GM19463 (cell line): Measurements from ENCODE around the gene ZMAT5.

Experiments
- ATAC-seq: cut with Tn5 transposase; IDR thresholded peaks from one replicate; pipeline ENCODE4 v1.9.1; 2021; ENCODE audit warnings: mild to moderate bottlenecking, moderate library complexity; ENCODE audit not compliant: unreplicated experiment

The ZMAT5 gene, protein sequence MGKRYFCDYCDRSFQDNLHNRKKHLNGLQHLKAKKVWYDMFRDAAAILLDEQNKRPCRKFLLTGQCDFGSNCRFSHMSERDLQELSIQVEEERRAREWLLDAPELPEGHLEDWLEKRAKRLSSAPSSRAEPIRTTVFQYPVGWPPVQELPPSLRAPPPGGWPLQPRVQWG

DNA sequence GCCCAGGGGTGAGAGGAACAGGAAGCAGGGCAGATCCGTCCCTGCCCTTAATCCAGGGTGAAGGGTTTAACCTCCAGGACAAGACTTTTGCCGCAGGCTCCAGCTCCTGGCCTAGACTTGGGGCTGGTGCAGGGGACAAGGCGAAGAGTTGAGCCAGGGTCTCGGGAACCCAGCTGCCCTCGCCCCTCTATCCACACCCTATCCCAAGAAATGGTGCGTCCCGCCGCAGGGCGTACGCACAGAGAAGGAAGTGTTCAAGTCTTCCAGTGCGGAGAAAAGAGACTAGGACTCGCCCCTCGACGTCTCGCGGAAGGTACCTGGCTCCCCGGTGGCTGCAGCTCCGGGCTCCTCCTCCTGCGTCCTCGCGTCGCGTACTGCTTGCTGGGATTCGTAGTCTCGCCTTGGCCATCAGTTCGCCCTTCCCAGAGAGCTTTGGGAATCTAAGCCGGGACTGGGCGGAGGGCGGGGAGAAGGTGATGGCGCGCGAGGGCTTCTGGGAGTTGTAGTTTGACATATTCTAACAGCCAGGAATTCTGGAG lies at the start of gene ZMAT5:
ZMAT5 (minus strand) TSS at position 376 of the 539 bp plus-strand sequence. CDS start 18,463 bp downstream, outside the sequence.
- peak; percentile 91 for ATAC-seq

DNA sequence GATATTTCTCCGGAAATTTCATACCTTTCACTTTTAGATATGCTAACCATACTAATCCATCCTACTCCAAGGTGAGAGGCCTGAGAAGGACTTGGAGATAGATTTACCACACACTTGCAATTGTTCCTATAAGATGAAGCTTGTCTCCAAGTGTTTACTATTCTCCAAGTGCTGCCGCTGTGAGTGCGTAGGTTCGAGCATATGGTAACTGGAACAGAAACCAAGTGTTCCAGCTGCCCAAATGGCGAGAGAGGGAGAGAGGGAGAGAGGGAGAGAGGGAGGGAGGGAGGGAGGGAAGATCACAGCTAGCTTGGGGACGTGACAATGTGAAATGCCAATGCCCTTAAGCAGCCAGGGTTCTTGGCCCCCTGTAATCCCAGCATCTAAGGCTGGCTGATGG lies 49.7 kb upstream of the ZMAT5 start:
- no peak for ATAC-seq

DNA sequence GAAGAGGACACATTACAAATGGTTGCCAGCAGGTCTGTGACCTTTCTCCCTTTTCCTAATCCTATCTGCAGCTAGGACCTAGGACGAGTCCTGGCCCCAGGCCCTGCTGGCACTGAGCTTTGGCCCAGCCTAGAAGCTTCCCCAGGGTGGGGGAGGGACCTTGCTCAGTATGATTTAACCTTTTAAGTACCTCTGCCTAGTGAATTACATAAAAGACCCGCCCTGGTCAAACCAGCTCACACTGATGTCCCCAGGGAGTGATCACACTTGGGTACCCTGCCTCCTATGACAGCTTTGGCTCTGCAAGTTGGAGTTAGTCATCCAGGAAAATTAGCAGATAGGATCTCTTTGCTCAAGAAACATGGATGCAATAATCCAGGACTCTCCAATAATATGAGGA lies 49.3 kb upstream of the ZMAT5 start:
- ATAC-seq, result no peak

DNA sequence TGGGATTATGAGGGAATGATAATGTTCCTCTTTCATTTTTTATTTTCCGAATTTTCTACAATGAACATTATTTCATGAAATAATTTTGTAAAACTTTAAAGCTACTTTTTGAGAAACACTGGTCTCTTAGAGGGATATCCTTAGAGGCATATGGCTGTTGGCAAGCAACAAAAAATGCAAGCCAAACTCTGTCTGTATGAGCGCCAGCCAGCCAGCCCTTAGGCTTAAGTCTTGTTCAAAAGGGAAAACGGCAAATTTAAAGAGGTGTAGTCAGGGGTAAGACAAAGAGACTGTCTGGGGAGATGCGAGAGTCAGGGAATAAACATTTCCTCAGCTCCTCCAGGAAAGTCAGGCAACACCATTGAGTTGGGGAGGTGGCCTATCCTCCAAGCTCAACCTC lies 48.8 kb upstream of the ZMAT5 start:
- no peak for ATAC-seq

DNA sequence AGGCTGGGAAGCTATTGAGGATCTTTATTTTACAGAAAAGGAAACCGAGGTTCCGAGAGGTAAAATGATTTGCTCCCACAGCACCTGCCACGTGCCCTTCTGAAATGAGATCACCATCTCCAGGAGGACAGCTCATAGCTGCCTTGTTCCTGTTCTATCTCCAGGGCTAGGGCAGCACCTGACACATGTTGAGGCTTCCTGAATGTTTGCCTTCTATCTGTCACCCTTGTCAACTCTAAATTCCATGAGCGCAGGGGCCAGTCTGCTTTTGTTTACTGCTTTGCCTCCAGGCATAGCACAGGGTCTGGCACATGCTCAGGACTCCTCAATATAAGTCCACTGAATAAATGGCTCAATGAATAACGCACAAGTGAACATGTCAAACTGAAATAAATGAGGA lies 47.2 kb upstream of the ZMAT5 start:
- no peak for ATAC-seq

DNA sequence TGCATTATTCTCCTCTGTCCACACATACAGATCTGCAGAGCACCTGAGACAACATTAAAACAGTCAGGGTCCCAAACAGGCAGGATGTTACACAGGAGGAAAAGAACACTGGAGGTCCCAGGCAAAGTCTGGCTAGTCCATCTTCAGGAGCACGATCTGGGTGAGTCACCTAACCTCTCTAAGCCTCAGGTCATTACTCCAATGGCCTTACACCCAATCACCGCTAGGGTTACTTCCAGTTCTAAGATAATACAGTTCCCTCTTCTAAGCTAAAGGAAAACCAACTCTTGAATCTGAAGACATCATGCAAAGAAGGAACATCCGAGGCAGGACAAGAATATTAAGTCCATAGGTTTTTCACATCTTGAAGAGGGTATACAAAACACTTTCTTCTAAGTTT lies 46.8 kb upstream of the ZMAT5 start:
- ATAC-seq, result no peak

DNA sequence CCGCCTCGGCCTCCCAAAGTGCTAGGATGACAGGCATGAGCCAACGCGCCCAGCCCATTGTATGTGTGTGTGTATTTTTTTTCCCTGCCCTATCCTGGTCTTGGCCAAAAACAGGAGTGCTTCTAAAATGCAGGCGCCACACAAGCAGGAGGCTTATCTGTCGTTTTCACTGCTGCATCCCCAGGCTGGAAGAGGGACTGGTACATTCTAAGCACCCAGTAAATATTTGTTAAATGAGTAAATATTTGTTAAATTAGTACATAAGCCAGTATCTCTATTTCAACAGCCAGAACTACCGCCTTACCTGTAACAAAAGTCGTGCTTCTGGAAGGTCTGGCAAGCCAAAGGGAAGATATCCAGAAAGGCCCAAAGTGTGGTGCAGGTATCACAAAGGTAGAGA lies 46.3 kb upstream of the ZMAT5 start:
- no peak for ATAC-seq

DNA sequence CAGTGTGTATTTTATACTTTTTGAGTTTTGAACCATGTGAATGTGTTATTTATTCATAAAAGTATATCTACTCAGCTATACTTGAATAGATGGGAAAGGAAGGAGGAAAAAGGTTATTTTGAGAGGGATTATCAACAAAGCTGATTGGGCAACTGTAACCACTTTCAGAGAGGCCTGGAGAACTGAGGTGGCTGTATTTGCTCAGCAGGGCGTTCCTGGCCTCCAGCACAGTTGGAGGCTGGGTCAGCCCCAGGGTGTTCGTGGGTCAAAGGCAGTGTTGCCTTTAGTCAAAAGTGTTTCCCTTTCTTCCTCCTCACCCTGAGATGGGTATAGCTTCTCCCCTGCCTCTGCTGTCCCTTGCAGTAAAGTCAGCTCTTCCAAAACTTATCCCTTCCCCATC lies 44.6 kb upstream of the ZMAT5 start:
- no peak for ATAC-seq

DNA sequence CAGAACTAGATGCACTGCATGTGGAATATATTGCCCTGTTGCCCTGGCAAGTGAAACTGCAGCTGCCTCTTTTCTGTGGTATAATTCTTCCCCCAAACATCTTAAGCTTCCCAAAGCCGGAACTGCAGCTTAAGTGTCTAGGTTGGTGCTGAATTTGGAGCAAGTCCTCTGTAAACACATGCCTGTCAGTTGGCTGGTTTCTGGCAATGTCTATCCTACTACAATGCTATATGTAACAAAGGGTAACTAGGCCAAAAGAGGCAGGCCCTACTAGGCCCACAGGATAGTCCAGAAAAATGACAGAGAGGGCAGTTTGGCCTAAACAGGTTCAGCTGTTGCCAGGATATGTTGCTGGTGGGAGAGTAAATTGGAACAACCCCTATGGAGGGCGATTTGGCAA lies 43.4 kb upstream of the ZMAT5 start:
- ATAC-seq, result no peak

DNA sequence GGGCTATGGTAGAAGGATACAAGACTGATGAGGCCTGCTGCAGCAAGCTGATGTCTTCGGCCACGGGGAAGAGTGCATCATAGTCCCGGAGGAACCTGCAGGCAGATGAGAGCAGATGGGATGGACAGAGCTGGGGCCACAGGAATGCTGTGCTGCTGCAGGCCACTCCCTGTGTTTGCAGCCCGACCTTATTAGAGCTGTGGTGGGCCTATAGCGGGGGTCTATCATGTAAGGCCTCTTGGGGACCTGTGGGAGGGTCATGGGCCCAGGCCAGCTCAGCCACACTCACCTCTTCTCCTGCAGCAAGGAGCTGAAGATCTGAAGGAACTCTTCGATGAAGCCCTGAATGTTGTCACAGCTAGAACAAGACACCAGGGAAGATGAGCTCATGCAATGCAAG lies 39.4 kb upstream of the ZMAT5 start:
- ATAC-seq, result no peak

DNA sequence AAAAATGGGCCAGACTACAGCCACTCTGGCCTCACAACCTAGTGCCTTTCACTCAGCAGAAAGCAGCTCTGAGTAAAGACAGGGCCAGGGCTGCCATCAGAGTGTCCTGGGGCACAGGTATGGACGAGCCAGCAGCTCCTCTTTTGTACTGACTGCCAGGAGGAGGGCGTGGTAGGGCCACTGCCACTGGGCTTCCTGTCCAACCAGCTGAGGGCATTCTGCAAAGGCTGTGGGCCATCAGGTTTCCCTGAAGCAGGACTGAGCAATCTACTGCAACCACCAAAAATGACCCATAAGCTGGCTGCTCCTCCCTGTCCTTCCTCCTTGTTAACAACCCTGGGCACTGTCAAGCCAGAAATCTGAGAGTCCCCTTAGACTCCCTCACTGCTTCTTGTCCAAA lies 38.2 kb upstream of the ZMAT5 start:
- no peak for ATAC-seq

DNA sequence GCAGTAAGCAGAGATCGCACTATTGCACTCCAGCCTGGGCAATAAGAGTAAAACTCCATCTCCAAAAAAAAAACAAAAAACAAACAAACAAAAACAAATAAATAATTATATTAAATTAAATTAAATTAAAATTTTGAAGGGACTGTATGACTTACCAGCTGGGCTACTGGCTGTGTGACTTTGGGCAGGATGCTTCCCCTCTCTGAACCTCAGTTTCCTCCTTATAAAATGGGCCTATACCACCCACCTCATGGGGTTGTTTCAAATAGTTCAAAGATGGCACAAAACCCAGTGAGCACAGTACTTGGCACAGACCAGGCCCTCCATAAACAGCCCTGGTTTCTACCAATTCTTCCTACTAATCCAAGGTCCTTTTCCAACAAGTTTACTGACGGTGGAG lies 36.4 kb upstream of the ZMAT5 start:
- no peak for ATAC-seq

DNA sequence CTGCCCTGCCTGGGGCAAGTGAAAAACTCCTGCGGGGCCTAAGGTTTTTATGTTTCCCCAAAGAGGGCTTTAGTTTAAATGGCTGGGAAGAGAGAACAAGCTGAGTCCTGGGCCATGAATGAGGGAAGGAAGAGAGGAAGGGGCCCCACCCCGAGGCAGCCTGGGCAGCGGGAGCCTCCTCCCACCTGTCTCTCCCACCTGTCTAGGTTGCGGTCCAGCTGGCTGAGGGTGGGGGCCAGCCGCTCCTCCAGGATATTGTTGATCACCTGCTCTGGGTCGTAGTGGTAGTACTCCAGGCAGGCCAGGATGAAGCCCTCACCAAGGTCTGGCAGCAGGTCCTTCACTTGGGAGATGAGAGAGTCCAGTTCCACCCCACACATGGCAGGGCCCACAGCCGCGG lies 35.0 kb upstream of the ZMAT5 start:
- ATAC-seq, result no peak

DNA sequence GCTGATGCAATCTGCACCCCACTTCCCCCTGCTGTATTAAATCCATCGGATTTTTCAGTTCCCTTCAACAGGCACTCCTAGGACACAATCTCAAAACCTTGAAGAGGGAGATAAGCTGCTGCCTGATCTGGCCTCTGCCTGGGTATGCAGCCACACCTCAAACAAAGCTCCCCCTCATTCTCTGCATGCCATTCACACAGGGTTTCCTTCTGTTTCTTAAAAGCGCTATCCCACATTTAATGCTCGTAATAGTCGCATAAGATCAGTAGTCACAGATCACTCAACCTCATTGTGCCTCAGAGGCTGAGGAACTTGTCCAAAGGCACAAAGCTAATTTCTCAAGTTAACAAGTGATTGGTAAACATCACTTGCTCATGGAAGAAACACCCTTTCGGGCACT lies 34.3 kb upstream of the ZMAT5 start:
- no peak for ATAC-seq

DNA sequence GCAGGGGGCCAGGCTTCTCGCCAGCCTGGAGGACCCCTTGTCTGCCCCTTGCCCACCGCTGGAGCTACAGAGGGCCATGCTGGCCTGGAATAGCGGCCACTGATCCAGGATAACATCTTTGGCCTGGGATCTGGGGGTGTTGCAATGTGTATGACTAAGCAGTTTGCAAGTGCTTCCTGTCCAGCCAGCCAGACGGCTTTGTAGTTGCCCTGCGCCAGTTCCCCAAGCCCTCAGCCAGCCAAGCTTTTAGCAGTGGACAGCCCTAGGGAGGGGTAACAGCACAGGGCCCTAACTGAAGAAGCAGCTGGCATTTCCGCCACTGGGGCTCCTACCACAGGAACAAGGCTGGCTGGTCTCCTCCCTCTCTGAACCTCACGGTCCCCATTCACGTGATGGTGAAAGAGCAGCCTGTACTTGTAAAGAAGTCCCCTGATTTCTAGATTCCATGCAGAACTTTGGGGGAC lies 32.4 kb upstream of the ZMAT5 start:
- no peak for ATAC-seq

DNA sequence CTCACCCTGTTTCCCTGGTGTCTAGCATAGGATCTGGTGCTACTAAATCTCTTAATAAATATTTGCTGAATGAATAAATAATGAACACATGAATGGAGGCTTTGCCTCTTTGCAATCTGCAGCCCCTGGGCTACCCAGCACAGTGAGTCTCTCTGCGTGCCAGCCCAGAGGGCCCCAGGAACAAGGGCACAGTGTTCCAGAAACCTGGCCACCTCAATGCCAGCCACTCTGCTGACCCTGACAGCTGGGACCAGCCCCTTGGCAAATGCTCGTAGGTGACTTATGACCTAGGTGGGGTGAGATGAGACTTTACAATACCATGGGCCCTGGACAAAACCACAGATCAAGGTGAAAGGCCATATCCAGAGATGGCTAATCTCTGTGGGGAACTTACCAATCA lies 32.0 kb upstream of the ZMAT5 start:
- ATAC-seq, result no peak

DNA sequence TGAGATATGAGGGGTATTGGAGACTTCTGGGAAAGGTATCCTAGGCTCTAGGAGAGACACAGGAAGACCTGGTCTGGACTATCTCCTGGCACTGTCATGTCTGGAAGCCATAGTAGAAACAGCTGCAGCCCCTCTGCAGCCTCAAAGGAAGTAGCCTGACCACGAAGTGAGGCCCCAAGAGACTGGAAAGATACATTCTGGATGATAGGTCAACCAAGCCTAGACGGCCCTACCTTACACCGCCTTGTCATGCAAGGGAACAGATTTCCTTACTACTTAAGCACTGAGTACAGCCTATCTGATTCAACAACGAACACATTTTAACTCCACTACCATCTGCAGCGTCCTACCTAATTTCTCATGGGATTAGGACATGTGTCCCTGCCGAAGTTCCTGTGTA lies 31.5 kb upstream of the ZMAT5 start:
- ATAC-seq, result no peak

DNA sequence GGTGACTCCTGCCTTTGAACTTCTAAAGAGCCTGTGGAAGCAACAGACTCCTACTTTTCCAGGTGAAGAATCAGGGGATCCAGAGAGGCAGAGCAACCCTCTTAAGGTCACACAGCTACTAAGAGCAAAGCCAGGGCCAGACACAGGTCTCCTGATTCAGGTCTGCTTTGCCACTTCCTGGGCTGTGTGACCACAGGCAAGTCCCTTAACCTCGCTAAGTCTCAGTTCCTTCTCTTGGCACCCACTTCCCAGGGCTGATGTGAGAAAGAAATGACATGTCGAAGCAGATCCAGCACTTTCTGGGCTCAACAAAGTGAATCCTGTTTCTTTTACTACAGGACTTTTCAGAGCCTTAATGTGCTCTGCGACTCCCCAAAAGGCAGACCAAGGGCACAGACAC lies 30.5 kb upstream of the ZMAT5 start:
- no peak for ATAC-seq

DNA sequence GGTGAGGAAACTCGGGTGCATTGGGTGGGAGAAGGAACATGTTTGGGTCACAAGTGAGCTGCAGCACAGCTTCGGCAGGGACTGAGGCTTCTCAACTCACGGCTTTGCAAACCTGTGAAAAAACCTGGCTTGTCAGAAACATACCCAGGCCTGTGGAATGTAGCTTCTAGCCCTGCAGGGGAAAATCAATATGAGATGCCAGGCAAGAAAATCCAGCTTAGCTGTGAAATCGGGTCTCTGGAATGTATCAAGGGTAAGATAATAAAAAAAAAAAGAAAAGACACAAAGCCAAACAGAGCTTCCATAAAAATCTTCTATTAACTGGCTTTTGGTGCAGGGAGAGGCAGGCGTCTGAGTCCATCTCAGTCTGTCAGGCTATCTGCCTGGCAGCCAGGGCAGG lies 28.9 kb upstream of the ZMAT5 start:
- ATAC-seq, result no peak

DNA sequence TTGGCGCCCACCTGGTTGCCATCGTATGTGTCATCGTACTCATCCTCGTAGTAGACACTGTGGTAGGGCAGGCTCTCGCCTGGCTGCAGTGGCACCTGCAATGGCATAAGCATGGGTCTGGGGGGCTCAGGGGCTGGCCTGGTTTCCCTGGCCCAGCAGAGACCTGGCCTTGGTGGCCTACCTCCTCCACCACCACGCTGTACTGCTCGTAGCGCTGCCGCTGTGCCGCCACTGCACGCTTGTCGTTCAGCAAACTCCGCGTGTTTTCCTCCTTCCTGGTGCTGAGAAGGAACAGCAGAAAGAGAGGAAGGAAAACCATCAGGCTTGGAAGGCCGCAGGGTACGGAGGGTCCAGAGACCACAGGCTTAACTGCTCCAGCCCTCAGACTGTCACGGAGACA lies 26.6 kb upstream of the ZMAT5 start:
- ATAC-seq, result no peak

DNA sequence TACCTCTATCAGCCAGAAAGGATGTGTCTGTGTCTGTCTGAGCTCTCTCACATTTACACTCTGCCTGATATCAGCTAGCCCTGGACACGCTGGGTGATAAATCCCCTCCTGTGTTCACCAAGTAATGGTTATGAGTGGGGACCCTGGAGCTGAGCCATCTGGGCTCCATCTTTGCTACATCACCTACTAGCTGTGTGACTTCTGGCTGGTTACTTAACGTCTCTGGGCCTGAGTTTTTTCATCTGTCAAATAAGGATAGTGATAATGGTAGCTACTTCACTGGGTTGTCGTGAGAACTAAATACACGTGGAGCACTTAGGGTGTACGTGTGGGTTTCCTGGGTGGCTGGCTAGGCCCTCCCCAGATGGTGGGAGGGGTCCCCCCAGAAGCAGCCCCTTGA lies 23.3 kb upstream of the ZMAT5 start:
- no peak for ATAC-seq

DNA sequence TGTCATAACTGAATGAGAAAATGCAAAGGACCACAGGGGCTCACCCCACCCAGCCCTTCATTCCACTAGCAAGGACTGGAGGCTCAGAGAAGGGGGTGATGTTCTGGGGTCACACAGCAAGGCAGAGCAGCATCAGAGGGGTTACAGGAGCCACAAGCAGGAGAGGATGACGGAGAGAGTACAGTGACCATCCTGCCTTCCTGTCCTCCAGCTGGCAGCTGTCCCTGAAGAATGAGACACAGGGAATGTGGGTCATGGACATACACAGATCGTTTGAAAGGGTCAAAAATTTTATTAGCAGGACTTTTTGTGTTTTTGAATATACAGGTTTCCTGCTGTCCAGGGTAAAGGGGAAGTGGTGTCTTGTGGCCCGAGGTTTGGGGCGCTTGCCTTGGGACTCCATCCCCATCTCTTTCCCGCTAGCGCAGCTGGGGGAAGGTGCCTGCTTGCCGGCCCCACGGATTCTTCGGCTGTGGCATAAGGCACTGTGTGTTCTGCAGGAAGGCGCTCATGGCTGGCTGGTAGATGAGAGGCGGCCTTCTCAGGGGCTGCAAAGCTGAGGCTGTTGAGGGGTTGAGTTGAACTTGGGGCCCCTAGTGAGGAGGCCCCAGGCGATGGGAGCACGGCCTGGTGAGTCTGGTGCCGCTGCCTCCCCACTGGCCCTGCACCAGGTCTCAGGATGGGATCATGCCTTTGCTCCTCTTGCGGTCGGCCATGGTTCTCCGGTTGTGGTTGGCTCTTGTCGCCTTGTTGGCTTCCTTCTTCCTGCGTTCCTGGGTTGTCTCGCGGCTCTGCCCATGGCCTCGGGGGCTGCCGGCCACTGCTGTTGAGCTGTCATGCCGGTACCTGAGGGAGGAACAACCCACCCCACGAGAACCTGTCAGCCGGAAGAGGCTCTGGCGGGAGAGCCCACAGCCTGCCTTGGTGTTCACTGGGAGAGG lies 21.8 kb upstream of the ZMAT5 start:
- no peak for ATAC-seq
